Heart left ventricle (tissue), 13 donors: ENCODE data around the gene PCDHGA6.

Experiments
- CTCF ChIP-seq, 12 donors: fragments of 200-600 bp; sonication (generic) in 4 of 12; IDR thresholded peaks; one replicate each; pipeline versions ENCODE4 v1.5.0 to v1.8.0; 2018 to 2022; ENCODE audit warnings: antibody characterized with exemption in 12 of 12, mild to moderate bottlenecking in 5 of 12
- POLR2A ChIP-seq, 2 donors: fragments of 450-650 bp; IDR thresholded peaks; one replicate each; pipeline ENCODE4 v1.6.1; 2017; ENCODE audit warnings: antibody characterized with exemption in 2 of 2, mild to moderate bottlenecking in 2 of 2, moderate library complexity in 2 of 2
- donor health status: ischemic (EF 13 %, LVEDD 7.1; RV severe dilation, severe dysfunction).
- donor health status: DM: no; HTN: yes; CAD: no.
- donor health status: DM: no; HTN: no; CAD: no.
- donor health status: ischemic (EF 25% LVEDD 6.9; RV normal size, moderate dysfunction).
- donor health status: ischemic (EF 25% LVEDD 5.7; RV mildly dilated, moderate dysfunction).
- donor health status: ischemic (EF 35%, LVEDD 5.7; RV mildly dilated, moderate dysfunction).
- donor health status: nonischemic (EF 11% LVEDD 7.7; RV severe dilation, severe dysfunction).
- donor health status: DM: yes; HTN: yes; CAD: no.
- donor health status: PGD.
- donor health status: ischemic (EF 29% LVEDD 5.4; RV normal size, mild dysfunction).
- donor health status: nonischemic (EF 23%, LVEDD 6.1; RV moderate dilation, normal function).

GRCh38 chr5:141427783-141428426, 54.2 kb downstream of the PCDHGA6 start:
- TF ChIP-seq CTCF (IDR thresholded peaks at IDR 0.05) (no peak), POLR2A (IDR thresholded peaks at IDR 0.05) (no peak)
